Sigmoid colon (tissue), 7 donors: ENCODE results near the gene ZBTB34. TPM values are rescaled to one million over a fixed set of nuclear protein-coding genes. Genes with fewer than 3 reads are reported as not detected.

Experiments used
- DNase-seq: peaks from one replicate; pipeline ENCODE4 v3.0.0-alpha.2; 2019
- H3K27ac ChIP-seq, 4 donors: fragments of 200-600 bp; sonication (generic); one replicate each; pipeline ENCODE4 v1.5.1; 2016 to 2019; ENCODE audit warnings: mild to moderate bottlenecking in 1 of 4
- H3K27me3 ChIP-seq, 3 donors: fragments of 200-600 bp; sonication (generic); one replicate each; pipeline ENCODE4 v1.5.1; 2019; ENCODE audit warnings: mild to moderate bottlenecking in 1 of 3
- H3K36me3 ChIP-seq, 4 donors: fragments of 200-600 bp; sonication (generic); one replicate each; pipeline ENCODE4 v1.5.1; 2016 to 2019
- H3K4me1 ChIP-seq, 4 donors: fragments of 200-600 bp; sonication (generic); one replicate each; pipeline ENCODE4 v1.5.1; 2017 to 2019
- H3K4me3 ChIP-seq, 4 donors: fragments of 200-600 bp; sonication (generic); one replicate each; pipeline ENCODE4 v1.5.1; 2017 to 2019; ENCODE audit warnings: mild to moderate bottlenecking in 2 of 4, moderate library complexity in 1 of 4
- H3K9me3 ChIP-seq, 4 donors: fragments of 200-600 bp in 3 of 4; sonication (generic) in 3 of 4; one replicate each; pipeline versions ENCODE4 v1.5.1 to v1.6.1; 2013 to 2019
- CTCF ChIP-seq, 4 experiments: fragments of 450-650 bp in 3 of 4; fragments of 200-600 bp in 1 of 4; IDR thresholded peaks; one replicate each; pipeline ENCODE4 v1.5.1; 2016 to 2019; ENCODE audit warnings: antibody characterized with exemption in 4 of 4, mild to moderate bottlenecking in 3 of 4, moderate library complexity in 2 of 4
- EP300 ChIP-seq, 4 donors: sonication (generic); formaldehyde crosslinking; IDR thresholded peaks; one replicate each; pipeline ENCODE4 v1.6.1; 2017; ENCODE audit warnings: antibody characterized with exemption in 4 of 4
- POLR2A ChIP-seq, 2 donors: fragments of 450-650 bp; IDR thresholded peaks; one replicate each; pipeline ENCODE4 v1.6.1; 2016; ENCODE audit warnings: antibody characterized with exemption in 2 of 2, mild to moderate bottlenecking in 2 of 2, moderate library complexity in 2 of 2
- POLR2AphosphoS5 ChIP-seq, 4 donors: sonication (generic); formaldehyde crosslinking; IDR thresholded peaks; one replicate each; pipeline ENCODE4 v1.6.1; 2017; ENCODE audit warnings: antibody characterized with exemption in 4 of 4
- WGBS, 2 donors: extraction: QIAGEN DNeasy Blood & Tissue Kit; methylation state at CpG; one replicate each; pipeline ENCODE4 v1.1.7; 2013; 5-methylcytosine and 5-hydroxymethylcytosine counted together
- intact Hi-C: fragments of 100-400 bp; cut with DNase I; formaldehyde crosslinking; loops from one replicate; pipeline ENCODE4 v1.15.1; 2023
- polyA plus RNA-seq, 3 donors: library from polyadenylated mRNA; stranded (reverse); fragments of 200-250 nt; gene quantifications; one replicate each; pipeline ENCODE4 v1.2.3, GENCODE V29; 2013
- total RNA-seq, 4 donors: library from RNA; depleted of rRNA; stranded (reverse); fragments of >200 nt; gene quantifications; one replicate each; pipeline ENCODE4 v1.1.0, GENCODE V29; 2016
- donor health status: healthy with polysubstance abuse.
- donor health status: Bipolar disorder and iron deficiency.
- donor health status: healthy.

ZBTB34 gene
- total and polyA plus RNA-seq, 7 donors, result 1.4 to 11.4 (median 8.9) TPM

GRCh38 chr9:126854734-126855133 is 5.7 kb upstream of the ZBTB34 start:
- 80 to 86% methylated on average over 7 of the region's 7 CpGs for WGBS, 2 donors
- intact Hi-C loops, result no loop called here
- Histone ChIP-seq H3K4me1 (peaks cover 0 to 13% (median 5%) of the 10 kb centered on the region in 4 donors), H3K36me3 (no peaks in the 10 kb centered on the region), H3K27me3 (peaks cover 0 to 5% (median 0%) of the 10 kb centered on the region in 3 donors), H3K4me3 (no peak overlapping the region), H3K9me3 (no peaks in the 10 kb centered on the region), H3K27ac (no peak overlapping the region)
- TF ChIP-seq CTCF (IDR thresholded peaks at IDR 0.05), result no peak
- no peak for TF ChIP-seq POLR2A (IDR thresholded peaks at IDR 0.05)
- no peak for TF ChIP-seq POLR2AphosphoS5 (IDR thresholded peaks at IDR 0.05)
- no peak for TF ChIP-seq EP300 (IDR thresholded peaks at IDR 0.05)
- no peak for DNase-seq

GRCh38 chr9:126856326-126856877 is 4.0 kb upstream of the ZBTB34 start:
- DNase-seq, result no peak
- Histone ChIP-seq H3K27me3 (peaks cover 0 to 5% (median 0%) of the 10 kb centered on the region in 3 donors), H3K27ac (no peak overlapping the region), H3K36me3 (no peaks in the 10 kb centered on the region), H3K4me3 (no peak overlapping the region), H3K9me3 (no peaks in the 10 kb centered on the region), H3K4me1 (peaks cover 0 to 19% (median 11%) of the 10 kb centered on the region in 4 donors)
- TF ChIP-seq POLR2A (IDR thresholded peaks at IDR 0.05), result no peak
- no peak for TF ChIP-seq POLR2AphosphoS5 (IDR thresholded peaks at IDR 0.05)
- TF ChIP-seq CTCF (IDR thresholded peaks at IDR 0.05), result no peak
- no peak for TF ChIP-seq EP300 (IDR thresholded peaks at IDR 0.05)
- WGBS, 2 donors, result 88 to 95% methylated on average over 6 of the region's 6 CpGs
- intact Hi-C loops, result no loop called here

- Histone ChIP-seq H3K36me3 (no peaks in the 10 kb centered on the region), H3K27ac (no peak overlapping the region), H3K27me3 (peaks cover 0 to 2% (median 0%) of the 10 kb centered on the region in 3 donors), H3K9me3 (no peaks in the 10 kb centered on the region), H3K4me1 (peaks cover 0 to 30% (median 21%) of the 10 kb centered on the region in 4 donors), H3K4me3 (no peak overlapping the region)
- intact Hi-C loops, result no loop called here
- WGBS, 2 donors, result 30 to 67% methylated on average over 8 of the region's 8 CpGs
- TF ChIP-seq EP300 (IDR thresholded peaks at IDR 0.05) (no peak), POLR2AphosphoS5 (IDR thresholded peaks at IDR 0.05) (no peak), CTCF (IDR thresholded peaks at IDR 0.05) (no peak), POLR2A (IDR thresholded peaks at IDR 0.05) (no peak)
- DNase-seq, result no peak
Measured at GRCh38 chr9:126857261-126857960, 3.0 kb upstream of the ZBTB34 start.

- no peaks in the 10 kb centered on the region for H3K27me3 ChIP-seq
- peaks cover 0 to 43% (median 31%) of the 10 kb centered on the region in 4 donors for H3K4me1 ChIP-seq
- no peak overlapping the region for H3K27ac ChIP-seq
- intact Hi-C loops, result no loop called here
- TF ChIP-seq POLR2AphosphoS5 (IDR thresholded peaks at IDR 0.05) (no peak), POLR2A (IDR thresholded peaks at IDR 0.05) (no peak), CTCF (IDR thresholded peaks at IDR 0.05) (no peak), EP300 (IDR thresholded peaks at IDR 0.05) (no peak)
- 94 to 95% methylated on average over 2 of the region's 2 CpGs for WGBS, 2 donors
- no peak for DNase-seq
- no peak overlapping the region for H3K4me3 ChIP-seq
- H3K36me3 ChIP-seq, result peaks cover 0 to 7% (median under 1%) of the 10 kb centered on the region in 4 donors
- no peaks in the 10 kb centered on the region for H3K9me3 ChIP-seq
Measured at GRCh38 chr9:126859111-126859510, 1.3 kb upstream of the ZBTB34 start.
